OCI-LY3 (cell line): ENCODE results near the gene ZDHHC14.
"Not testable (repeated sequence)": the region's sequence is repeated elsewhere in the genome, so short reads cannot be mapped to it uniquely, and the experiment has no call there.

Source experiments
- H2AFZ ChIP-seq: fragments of 200-600, 300-600 bp; shearing (Covaris generic); 2 replicates; pipeline ENCODE4 v1.6.0; 2014; ENCODE audit warnings: antibody characterized with exemption, low read depth, low read length
- H3K27ac ChIP-seq: fragments of 200-600, 300-600 bp; sonication (generic); 2 replicates; pipeline ENCODE4 v1.5.1; 2014; ENCODE audit warnings: mild to moderate bottlenecking, low read length, moderate library complexity, mixed read lengths
- H3K27me3 ChIP-seq: fragments of 200-600, 300-600 bp; sonication (generic); 2 replicates; pipeline ENCODE4 v1.6.1; 2014; ENCODE audit warnings: low read depth, low read length, mixed read lengths
- H3K36me3 ChIP-seq: fragments of 200-600, 300-600 bp; sonication (generic); replicated peaks from 2 replicates; pipeline ENCODE3; 2014; ENCODE audit warnings: low read depth, low read length, mixed read lengths
- H3K4me1 ChIP-seq: fragments of 300-600, 200-600 bp; sonication (generic); 2 replicates; pipeline ENCODE4 v1.6.1; 2014; ENCODE audit warnings: low read length, mixed read lengths
- H3K4me2 ChIP-seq: fragments of 200-600, 300-600 bp; sonication (generic); 2 replicates; pipeline ENCODE4 v1.6.1; 2014; ENCODE audit warnings: low read length, mixed read lengths
- H3K4me3 ChIP-seq: fragments of 300-600, 200-600 bp; sonication (generic); 2 replicates; pipeline ENCODE4 v1.5.1; 2014; ENCODE audit warnings: antibody characterized with exemption, mild to moderate bottlenecking, low read length, moderate library complexity
- H3K79me2 ChIP-seq: fragments of 300-600, 200-600 bp; shearing (Covaris generic); 2 replicates; pipeline ENCODE4 v1.6.1; 2014; ENCODE audit warnings: mild to moderate bottlenecking, low read length, mixed read lengths
- H3K9ac ChIP-seq: fragments of 300-600, 200-600 bp; shearing (Covaris generic); 2 replicates; pipeline ENCODE4 v1.6.0; 2014; ENCODE audit warnings: mild to moderate bottlenecking, low read length, moderate library complexity
- H3K9me3 ChIP-seq: fragments of 200-600, 300-600 bp; shearing (Covaris generic); 2 replicates; pipeline ENCODE4 v1.6.1; 2014; ENCODE audit warnings: low read length, mixed read lengths; ENCODE audit not compliant: insufficient read depth
- H4K20me1 ChIP-seq: fragments of 200-600, 300-600 bp; sonication (generic); 2 replicates; pipeline ENCODE4 v1.6.1; 2016; ENCODE audit warnings: low read length, mixed read lengths; ENCODE audit not compliant: insufficient read depth
- EZH2phosphoT487 ChIP-seq: fragments of 200-600 bp; shearing (Covaris generic); IDR thresholded peaks from 2 replicates; pipeline ENCODE4 v1.6.1; 2018; ENCODE audit warnings: antibody characterized with exemption, mixed run types, low read depth
- TF ChIP-seq, protein P1 (sequence below): fragments of 200-600, 300-600 bp; sonication (generic); IDR thresholded peaks from 2 replicates; pipeline ENCODE4 v1.5.1; 2014; ENCODE audit warnings: antibody characterized with exemption, low read length, low read depth

ZDHHC14 gene

DNA sequence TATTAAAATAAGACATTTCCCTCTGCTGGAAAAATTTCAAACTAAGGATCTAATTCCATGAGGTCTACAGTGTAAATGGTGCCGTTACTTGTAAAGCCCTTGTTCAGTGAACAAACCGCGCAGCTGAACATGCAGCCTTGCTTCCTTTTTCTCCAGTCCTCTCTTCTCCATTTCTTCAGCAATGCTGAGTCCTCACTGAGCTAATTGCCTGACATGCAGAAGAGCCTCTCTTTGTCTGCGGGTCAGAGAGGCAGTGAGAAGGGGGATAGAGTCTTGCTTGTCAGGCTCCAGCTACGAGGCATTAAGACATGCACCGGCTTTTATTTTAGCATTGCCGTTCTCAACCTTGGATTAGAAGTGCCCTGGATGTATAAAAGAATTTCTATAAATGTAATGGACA lies 25.7 kb downstream of the ZDHHC14 start:
- Histone ChIP-seq H3K36me3 (no peaks in the 10 kb centered on the region), H3K4me1 (peaks cover 13% of the 10 kb centered on the region), H3K4me2 (no peak overlapping the region), H3K9me3 (no peaks in the 10 kb centered on the region), H4K20me1 (no peaks in the 10 kb centered on the region), H3K79me2 (no peaks in the 10 kb centered on the region), H3K9ac (no peak overlapping the region), H3K27ac (no peak overlapping the region), H3K27me3 (no peaks in the 10 kb centered on the region), H3K4me3 (no peak overlapping the region), H2AFZ (no peak overlapping the region)
- no peak for TF ChIP-seq EZH2phosphoT487
- TF ChIP-seq, protein P1, sequence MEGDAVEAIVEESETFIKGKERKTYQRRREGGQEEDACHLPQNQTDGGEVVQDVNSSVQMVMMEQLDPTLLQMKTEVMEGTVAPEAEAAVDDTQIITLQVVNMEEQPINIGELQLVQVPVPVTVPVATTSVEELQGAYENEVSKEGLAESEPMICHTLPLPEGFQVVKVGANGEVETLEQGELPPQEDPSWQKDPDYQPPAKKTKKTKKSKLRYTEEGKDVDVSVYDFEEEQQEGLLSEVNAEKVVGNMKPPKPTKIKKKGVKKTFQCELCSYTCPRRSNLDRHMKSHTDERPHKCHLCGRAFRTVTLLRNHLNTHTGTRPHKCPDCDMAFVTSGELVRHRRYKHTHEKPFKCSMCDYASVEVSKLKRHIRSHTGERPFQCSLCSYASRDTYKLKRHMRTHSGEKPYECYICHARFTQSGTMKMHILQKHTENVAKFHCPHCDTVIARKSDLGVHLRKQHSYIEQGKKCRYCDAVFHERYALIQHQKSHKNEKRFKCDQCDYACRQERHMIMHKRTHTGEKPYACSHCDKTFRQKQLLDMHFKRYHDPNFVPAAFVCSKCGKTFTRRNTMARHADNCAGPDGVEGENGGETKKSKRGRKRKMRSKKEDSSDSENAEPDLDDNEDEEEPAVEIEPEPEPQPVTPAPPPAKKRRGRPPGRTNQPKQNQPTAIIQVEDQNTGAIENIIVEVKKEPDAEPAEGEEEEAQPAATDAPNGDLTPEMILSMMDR: no peak

DNA sequence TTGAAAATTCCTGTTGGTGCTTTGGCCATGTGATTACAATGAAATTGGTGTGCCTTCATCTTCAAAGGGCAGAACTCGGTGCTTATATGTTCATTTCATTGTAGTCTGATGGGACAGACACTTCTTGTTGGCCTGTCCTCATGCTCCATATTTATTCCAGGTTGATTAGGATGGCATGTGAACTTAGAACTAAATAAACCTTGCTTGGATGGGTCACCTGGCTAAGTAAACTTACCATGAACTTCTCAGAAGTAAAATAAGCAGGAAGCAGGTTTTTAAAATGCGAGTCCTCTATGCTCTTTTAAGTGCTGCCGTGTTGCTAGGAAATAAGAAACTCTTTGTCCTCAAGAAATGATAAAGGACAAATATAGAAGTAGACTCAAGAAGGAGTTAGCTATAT lies 26.7 kb downstream of the ZDHHC14 start:
- H3K4me2 ChIP-seq: no peak overlapping the region
- H3K4me1 ChIP-seq: peaks cover 13% of the 10 kb centered on the region

DNA sequence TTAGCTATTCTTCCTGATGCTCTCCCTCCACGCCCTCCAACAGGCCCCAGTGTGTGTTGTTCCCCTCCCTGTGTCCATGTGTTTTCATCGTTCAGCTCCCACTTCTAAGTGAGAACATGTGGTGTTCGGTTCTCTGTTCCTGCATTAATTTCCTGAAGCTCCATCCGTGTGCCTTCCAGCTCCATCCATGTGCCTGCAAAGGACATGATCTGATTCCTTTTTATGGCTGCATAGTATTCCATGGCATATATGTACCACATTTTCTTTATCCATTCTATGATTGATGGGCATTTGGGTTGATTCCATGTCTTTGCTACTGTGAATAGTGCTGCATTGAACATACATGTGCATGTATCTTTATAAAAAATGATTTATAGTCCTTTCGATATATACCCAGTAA lies 27.4 kb downstream of the ZDHHC14 start:
- not testable (repeated sequence) for H3K9me3 ChIP-seq, H3K27me3 ChIP-seq

More for the DNA sequence above, 26.7 kb downstream of the ZDHHC14 start:
- no peaks in the 10 kb centered on the region for H3K79me2 ChIP-seq
- no peaks in the 10 kb centered on the region for H3K27me3 ChIP-seq
- no peaks in the 10 kb centered on the region for H3K36me3 ChIP-seq
- TF ChIP-seq, protein P1: no peak
- TF ChIP-seq EZH2phosphoT487: no peak
- no peak overlapping the region for H3K9ac ChIP-seq
- no peaks in the 10 kb centered on the region for H4K20me1 ChIP-seq
- no peaks in the 10 kb centered on the region for H3K9me3 ChIP-seq
- no peak overlapping the region for H3K27ac ChIP-seq
- no peak overlapping the region for H3K4me3 ChIP-seq
- no peak overlapping the region for H2AFZ ChIP-seq

DNA sequence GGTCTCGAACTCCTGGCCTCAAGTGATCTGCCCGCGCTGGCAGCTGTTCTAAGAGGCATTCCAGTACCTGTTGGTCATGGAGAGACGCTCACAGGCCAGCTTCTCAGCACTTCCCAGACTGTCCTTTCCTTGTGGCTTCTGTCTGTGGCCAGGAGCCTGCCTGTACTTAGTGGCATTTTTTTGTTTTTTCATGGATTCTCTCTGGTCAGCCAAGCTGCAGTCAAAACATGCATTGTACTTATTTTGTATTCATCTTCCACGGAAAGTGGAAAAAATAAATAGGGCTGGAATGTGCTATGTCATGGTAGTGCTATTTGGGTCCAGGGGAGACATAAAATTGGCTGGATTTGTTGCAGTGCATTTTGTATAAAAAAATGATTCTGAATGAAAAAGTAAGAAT lies 29.1 kb downstream of the ZDHHC14 start:
- no peak for TF ChIP-seq EZH2phosphoT487
- TF ChIP-seq, protein P1: no peak
- Histone ChIP-seq H2AFZ (no peak overlapping the region), H3K27ac (no peak overlapping the region), H3K9me3 (no peaks in the 10 kb centered on the region), H3K9ac (no peak overlapping the region), H4K20me1 (no peaks in the 10 kb centered on the region), H3K4me1 (no peaks in the 10 kb centered on the region), H3K27me3 (no peaks in the 10 kb centered on the region), H3K79me2 (no peaks in the 10 kb centered on the region), H3K4me3 (no peak overlapping the region), H3K4me2 (no peak overlapping the region), H3K36me3 (no peaks in the 10 kb centered on the region)

More for the DNA sequence above, 27.4 kb downstream of the ZDHHC14 start:
- peaks cover 10% of the 10 kb centered on the region for H3K4me1 ChIP-seq
- not testable (repeated sequence) for H3K27ac ChIP-seq, H2AFZ ChIP-seq, H3K36me3 ChIP-seq, H4K20me1 ChIP-seq, H3K79me2 ChIP-seq, H3K4me2 ChIP-seq, H3K4me3 ChIP-seq, H3K9ac ChIP-seq

DNA sequence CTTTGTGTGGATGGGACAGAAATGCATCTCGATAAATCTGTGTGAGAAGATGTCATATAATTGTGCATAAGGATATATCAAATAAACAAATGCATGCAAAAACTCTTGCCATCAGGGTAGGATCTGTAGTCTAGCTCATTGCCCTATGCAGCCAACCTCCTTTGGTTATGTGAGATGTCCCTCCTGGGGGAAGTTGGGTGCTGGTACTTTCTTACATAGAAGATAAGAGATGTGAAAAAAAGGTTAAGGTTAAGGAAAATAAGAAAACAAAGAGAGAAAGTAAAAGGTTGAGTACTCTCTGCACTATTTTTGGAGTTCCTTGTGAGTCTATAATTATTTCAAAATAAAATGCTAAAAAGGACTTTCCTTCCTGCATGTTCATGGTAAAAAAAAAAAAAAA lies 30.4 kb downstream of the ZDHHC14 start:
- Histone ChIP-seq H3K79me2 (no peaks in the 10 kb centered on the region), H3K9ac (no peak overlapping the region), H4K20me1 (no peaks in the 10 kb centered on the region), H3K27ac (no peak overlapping the region), H3K36me3 (no peaks in the 10 kb centered on the region), H3K4me1 (no peaks in the 10 kb centered on the region), H3K4me2 (no peak overlapping the region), H3K9me3 (no peaks in the 10 kb centered on the region), H3K27me3 (no peaks in the 10 kb centered on the region), H3K4me3 (no peak overlapping the region), H2AFZ (no peak overlapping the region)
- no peak for TF ChIP-seq EZH2phosphoT487
- TF ChIP-seq, protein P1: no peak
